ENCODE results near the gene STK33. TPM values are rescaled to one million over a fixed set of nuclear protein-coding genes. Genes with fewer than 3 reads are reported as not detected.

STK33 gene
- total RNA-seq, 1 donor from 2014 or later: 0.66 TPM

- intact Hi-C loops (cut with micrococcal nuclease): no loop called here
Measured at GRCh38 chr11:8442301-8442700, 151.7 kb downstream of the STK33 start.

- intact Hi-C loops (cut with micrococcal nuclease): no loop called here
Measured at GRCh38 chr11:8440649-8441048, 153.4 kb downstream of the STK33 start.

- intact Hi-C loops (cut with micrococcal nuclease): no loop called here
Measured at GRCh38 chr11:8429483-8429882, 164.5 kb downstream of the STK33 start.

GRCh38 chr11:8426076-8426475 lies 168.0 kb downstream of the STK33 start:
- intact Hi-C loops (cut with micrococcal nuclease): no loop called here

- intact Hi-C loops (cut with micrococcal nuclease): no loop called here
Measured at GRCh38 chr11:8415195-8415594, 178.8 kb downstream of the STK33 start.

GRCh38 chr11:8408151-8408941 lies 185.7 kb downstream of the STK33 start:
- intact Hi-C loops (cut with micrococcal nuclease): no loop called here

GRCh38 chr11:8403310-8403709 lies 190.7 kb downstream of the STK33 start:
- intact Hi-C loops (cut with micrococcal nuclease): no loop called here

GRCh38 chr11:8392886-8393285 lies 201.1 kb downstream of the STK33 start:
- intact Hi-C loops (cut with micrococcal nuclease): no loop called here

- intact Hi-C loops (cut with micrococcal nuclease): no loop called here
Measured at GRCh38 chr11:8392166-8392565, 201.9 kb downstream of the STK33 start.

GRCh38 chr11:8390851-8391612 lies 203.0 kb downstream of the STK33 start:
- intact Hi-C loops (cut with micrococcal nuclease): no loop called here

GRCh38 chr11:8389029-8389996 lies 204.7 kb downstream of the STK33 start:
- intact Hi-C loops (cut with micrococcal nuclease): no loop called here

GRCh38 chr11:8387693-8388092 lies 206.3 kb downstream of the STK33 start:
- intact Hi-C loops (cut with micrococcal nuclease): no loop called here

GRCh38 chr11:8387141-8387540 lies 206.9 kb downstream of the STK33 start:
- intact Hi-C loops (cut with micrococcal nuclease): no loop called here

- intact Hi-C loops (cut with micrococcal nuclease): no loop called here
Measured at GRCh38 chr11:8386134-8386864, 207.7 kb downstream of the STK33 start.

- intact Hi-C loops (cut with micrococcal nuclease): no loop called here
Measured at GRCh38 chr11:8384199-8384821, 209.7 kb downstream of the STK33 start.

GRCh38 chr11:8383627-8384026 lies 210.4 kb downstream of the STK33 start:
- intact Hi-C loops (cut with micrococcal nuclease): no loop called here

- intact Hi-C loops (cut with micrococcal nuclease): no loop called here
Measured at GRCh38 chr11:8383227-8383626, 210.8 kb downstream of the STK33 start.

GRCh38 chr11:8382436-8383053 lies 211.5 kb downstream of the STK33 start:
- intact Hi-C loops (cut with micrococcal nuclease): no loop called here

- intact Hi-C loops (cut with micrococcal nuclease): no loop called here
Measured at GRCh38 chr11:8381871-8382396, 212.1 kb downstream of the STK33 start.

- intact Hi-C loops (cut with micrococcal nuclease): no loop called here
Measured at GRCh38 chr11:8381343-8381742, 212.7 kb downstream of the STK33 start.

Data from T-helper 1 cell treated with Interleukin-12 subunit alpha and Interleukin-12 subunit beta and Interleukin-4 antibody, amounts not matched to agents 30 ng/mL and 1 ng/mL, for 36 hours (primary cell).